MM.1S (cell line): ENCODE results near the gene CALR3.

ENCODE experiments used
- CTCF ChIP-seq: fragments of 300-600 bp; sonication (generic); IDR thresholded peaks from 2 replicates; pipeline ENCODE4 v1.5.1; 2016; ENCODE audit warnings: antibody characterized with exemption, low read length, mixed read lengths
- EZH2phosphoT487 ChIP-seq: fragments of 300-600 bp; sonication (generic); IDR thresholded peaks from 2 replicates; pipeline ENCODE4 v1.6.1; 2018; ENCODE audit warnings: antibody characterized with exemption, low read length

- TF ChIP-seq CTCF (no peak), EZH2phosphoT487 (no peak)
Measured at GRCh38 chr19:16506961-16507360, 11.0 kb upstream of the CALR3 start.
